ENCODE data around the gene HPS4.

Gene HPS4

DNA sequence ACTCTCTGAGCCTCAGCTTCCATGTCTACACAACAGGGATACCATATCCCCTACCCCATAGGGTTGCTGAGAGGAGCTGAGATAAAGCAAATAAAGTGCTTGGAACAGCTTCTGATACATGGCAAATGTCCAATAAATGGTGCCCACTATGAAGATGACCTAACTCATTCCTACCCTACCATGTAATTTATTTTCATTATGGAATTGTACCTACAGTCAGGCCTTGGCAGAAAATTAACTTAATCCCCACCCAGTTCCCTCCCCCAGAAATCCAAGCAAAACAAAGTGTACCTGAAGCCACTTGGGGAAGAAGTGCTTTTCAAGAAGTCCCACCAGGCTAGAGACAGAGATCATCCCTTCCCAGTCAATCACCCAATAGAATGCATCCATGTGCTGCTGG lies 10.9 kb upstream of the HPS4 start:
- DNase-seq = no peak

DNA sequence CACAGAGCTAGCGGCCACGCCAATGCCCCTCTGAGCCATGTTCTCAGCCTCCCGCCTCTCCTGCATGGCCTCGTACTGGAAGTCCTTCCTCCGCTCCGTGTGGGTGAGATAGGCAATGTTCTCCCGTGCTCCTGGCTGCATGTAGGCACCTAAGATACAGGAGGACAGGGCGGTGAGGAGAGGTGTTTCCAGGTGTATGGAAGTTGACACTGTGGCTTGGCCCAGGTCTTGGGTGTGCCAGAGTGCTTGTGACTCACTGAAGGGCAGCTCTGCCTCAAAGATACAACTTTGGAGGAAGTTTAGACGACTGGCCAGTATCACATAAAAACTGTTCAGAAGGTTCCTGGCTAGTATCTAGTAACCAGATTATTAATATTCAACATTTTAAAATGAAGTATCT lies 8.6 kb upstream of the HPS4 start:
- DNase-seq = no peak

DNA sequence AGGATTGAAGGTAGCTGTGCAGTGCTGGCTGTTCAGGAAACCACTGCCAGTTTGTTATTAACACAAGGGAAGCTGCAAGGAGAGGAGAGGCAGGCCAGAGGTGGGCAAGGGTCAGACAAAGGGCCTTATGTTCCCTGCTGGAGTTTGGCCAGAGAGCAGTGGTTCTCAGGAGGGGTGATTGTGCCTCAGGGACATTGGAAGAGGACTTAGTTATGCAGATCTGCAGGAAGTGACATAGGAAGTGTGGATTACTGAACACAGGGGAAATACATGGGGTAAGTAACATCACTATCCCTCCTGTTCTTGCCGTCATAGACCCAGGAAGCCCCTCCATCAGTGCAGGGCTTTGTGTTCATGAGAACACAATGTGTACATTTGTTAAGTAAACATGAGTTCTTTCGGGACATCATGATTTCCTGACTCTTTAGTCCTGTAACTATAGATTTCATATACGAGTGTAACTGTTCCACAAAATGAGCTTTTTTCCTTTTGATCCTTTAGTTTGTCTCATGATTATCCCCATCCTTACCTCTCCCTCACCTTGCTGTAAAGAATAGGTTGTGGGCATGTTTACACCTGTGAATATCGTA lies 6.0 kb upstream of the HPS4 start:
- no peak for DNase-seq

DNA sequence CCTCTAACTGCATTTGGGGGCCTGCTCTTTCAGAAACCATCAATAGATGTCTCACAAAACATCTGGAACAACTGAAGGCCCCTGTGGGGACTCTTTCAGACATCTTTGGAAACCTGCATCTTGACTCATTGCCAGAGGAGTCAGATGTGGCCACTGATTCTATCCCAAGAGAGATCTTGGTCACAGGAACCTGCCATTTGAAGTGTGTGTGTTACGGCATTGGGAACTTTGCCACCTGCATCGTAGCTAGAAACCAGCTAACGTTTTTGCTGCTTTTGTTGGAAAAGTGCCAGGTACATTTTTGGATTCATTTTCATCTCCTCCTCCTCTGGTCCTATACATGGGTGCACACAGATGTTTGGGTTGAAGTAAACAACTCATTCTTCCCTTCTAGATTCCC lies 4.4 kb upstream of the HPS4 start:
- DNase-seq = no peak

DNA sequence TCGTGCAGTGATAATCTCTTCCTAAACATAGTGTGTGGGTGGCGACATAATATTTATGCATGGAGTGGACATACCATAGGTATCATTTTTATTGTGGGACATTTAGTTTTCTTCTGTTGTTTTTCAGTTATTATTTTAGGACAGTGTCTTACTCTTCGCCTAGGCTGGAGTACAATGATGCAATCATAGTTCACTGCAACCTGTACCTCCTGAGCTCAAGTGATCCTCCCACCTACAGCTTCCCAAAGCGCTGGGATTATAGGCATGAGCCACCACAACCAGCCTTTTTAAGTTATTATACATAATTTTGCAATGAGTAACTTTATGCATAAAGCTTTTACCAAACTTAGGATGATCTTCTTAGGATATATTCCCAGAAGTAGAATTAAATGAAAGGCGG lies 2.8 kb upstream of the HPS4 start:
- no peak for DNase-seq

DNA sequence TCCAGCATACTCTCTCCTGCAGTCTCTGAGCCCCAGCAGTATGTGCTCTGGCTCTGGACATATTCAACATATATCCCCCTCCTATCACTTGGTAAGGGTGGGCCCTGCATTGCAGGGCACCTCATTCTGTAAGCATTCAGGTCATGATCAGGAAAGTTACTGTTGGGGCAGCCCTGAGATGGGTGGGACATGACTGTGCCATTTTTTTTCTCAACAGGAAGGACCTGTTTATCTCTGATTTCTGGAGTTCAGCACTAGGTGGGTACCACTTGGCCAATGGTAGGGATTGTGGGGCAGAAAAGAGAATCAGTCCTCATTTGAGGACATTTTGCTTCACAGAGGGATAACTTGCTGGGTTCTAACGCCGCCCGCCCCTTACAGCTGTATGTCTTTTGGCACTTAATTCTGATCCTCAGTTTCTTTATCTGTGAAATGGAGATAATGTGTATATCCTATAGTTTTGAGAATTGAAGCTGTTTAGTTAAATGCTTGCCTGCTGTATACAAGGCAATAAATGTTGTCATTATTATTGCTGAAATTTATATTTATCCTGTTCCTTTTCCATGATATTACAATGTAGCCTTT lies 2.3 kb upstream of the HPS4 start:
- no peak for DNase-seq

DNA sequence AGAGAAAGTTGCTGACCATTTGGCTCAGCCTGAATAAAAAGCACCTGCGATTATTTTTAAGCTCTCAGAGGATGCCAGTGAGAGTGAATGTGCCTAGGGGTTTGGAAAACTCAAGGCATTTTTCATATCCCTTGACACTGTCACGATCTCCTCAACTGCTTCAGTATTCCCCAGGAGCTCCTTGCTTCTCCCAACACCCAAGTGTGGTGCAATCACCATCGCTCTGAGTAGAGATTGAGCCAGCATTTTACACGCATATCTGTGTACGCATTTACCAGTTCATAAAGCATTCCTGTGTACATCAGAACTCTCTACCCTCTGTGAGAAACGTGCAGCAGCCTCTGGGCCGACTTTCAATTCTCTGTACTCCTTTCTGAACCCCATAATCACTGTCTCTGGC lies 1.4 kb upstream of the HPS4 start:
- DNase-seq = no peak

DNA sequence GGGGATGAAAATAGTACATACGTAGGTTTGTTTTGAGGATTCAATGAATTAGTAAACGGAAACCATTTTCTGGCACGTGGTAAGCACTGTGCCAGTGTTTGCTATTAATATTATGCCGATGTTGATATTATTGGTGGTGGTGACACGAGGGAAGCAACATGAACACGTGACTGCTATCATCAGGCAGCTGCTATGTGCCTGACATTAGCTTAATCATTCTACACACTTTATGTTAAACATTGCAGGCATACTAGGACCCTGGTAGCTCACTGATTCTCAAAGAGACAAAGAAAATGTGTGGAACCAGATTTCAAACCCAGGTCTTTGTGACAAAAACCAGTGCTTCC lies 750 bp upstream of the HPS4 start:
- no peak for DNase-seq

DNA sequence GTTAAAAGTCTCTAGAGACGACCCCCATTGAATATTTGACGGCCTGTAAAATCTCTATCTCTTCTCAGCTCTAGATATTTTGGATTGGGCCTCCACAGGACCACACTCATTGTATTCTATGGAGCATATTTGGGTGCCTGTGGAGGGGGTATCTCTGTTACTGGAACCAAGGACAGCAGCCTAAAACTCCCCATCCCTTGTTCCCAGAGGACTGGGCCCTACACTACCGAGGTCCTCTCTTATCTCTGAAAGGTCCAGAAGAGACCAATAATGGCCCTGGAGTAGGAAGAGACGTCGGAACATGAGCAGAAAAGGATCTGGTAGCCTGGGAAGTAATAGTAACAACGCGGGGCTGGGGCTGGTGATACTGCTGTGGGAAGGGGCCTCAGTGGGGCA lies 542 bp downstream of the HPS4 start:
- DNase-seq = no peak

DNA sequence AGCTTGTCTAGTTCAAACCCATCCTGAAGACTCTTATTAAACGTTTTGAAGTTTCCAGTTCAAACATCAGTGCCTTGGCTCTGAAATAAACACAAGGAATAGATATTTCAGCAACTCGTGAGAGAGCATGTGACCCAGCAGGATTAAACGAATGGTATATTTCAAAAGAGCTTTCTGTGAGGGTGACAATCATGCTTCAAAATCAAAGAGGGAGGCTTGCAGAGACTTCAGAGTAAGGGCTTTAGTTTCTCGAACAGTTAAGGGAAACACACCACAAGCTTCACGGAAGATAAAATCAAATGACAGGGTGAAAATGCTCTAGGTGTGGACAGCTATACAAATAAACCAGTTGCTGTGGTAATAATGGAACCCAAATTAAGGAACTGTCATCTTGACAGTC lies 1.4 kb downstream of the HPS4 start:
- no peak for DNase-seq

DNA sequence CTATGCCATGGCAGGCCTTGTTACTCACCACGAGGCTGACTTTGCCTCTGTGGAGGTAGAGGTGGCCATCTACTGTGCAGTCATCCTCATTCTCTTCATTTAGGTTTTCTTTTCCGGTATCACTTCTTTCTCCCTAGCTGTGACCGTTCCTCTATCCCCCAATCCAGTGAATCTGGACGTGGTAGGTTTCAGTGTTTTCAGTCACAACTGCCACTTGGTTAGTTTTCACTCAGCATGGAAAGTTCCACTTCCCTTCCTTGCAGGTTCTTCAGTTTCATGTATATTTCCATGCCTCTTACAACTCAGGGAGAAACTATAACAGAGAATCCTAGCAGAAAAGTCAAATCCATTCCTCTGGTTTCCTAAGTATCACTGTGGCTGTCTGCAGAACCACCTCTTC lies 1.9 kb downstream of the HPS4 start:
- no peak for DNase-seq

DNA sequence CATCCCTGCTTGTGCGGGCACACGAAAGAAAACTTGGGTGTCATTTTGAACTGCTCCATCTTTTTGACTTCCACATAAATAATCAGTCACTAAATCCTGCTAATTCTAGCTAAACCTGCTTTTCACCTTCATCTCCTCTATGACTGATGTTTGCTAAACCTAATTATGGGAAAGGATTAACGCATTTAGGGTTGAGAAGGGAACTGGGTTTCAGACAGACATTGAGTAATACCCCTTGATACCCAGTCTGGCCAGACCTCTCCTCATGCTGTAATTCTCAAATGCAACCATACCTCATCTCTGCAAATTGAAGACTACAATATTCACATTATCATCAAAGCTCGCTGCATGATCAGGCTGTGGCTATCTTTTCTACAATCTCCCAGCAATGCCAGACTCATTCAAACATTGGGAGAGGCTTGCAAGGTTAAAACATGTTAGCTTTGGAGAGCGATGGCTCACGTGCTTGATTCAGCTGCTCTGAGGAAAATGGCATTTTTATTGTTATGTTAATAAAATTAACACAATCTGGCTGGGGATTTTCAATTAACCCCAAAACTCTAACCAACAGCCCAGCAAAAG lies 2.4 kb downstream of the HPS4 start:
- DNase-seq = no peak

DNA sequence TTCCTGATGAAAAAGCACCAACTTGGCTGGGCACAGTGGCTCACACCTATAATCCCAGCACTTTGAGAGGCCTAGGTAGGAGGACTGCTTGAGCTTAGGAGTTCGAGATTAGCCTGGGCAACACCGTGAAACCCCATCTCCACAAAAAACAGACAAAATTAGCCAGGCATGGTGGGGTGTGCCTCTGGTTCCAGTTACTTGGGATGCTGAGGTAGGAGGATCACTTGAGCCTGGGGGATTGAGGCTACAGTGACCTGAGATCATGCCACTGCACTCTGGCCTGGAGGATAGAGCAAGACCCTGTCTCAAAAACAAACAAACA lies 3.0 kb downstream of the HPS4 start:
- no peak for DNase-seq

DNA sequence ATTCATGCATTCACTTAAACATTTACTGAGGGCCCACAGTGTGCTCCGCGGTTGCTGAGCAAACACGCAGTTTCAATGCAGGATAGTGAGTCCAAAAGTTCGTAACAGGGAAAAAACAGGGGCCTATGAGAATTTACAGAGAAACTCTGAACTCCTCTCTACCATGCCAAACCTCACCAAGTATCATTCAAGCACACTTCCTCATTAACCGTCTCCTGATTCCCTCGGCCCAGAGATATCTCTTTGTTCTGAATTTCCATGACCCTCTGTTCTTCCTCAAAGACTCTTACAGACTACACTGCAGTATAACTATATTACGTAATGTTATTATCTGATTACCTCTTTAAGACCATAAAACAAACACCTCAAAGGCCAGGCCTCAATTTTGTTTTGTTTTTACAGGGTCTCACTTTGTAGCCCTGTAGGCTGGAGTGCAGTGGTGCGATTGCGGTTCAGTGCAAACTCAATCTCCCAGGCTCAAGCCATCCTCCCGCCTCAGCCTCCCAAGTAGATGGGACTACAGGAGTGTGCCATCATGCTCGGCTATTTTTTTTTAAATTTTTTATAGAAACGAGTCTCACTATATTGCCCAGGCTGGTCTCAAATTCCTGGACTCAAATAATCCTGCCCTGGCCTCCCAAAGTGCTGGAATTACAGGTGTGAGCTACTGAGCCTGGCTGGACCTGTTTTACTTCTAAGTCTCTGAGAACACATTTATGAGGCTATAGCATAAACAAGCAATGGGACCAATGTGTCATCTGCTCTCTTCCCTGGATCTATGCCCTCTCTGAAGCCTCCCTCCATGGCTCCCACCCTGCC lies 3.6 kb downstream of the HPS4 start:
- DNase-seq = no peak

DNA sequence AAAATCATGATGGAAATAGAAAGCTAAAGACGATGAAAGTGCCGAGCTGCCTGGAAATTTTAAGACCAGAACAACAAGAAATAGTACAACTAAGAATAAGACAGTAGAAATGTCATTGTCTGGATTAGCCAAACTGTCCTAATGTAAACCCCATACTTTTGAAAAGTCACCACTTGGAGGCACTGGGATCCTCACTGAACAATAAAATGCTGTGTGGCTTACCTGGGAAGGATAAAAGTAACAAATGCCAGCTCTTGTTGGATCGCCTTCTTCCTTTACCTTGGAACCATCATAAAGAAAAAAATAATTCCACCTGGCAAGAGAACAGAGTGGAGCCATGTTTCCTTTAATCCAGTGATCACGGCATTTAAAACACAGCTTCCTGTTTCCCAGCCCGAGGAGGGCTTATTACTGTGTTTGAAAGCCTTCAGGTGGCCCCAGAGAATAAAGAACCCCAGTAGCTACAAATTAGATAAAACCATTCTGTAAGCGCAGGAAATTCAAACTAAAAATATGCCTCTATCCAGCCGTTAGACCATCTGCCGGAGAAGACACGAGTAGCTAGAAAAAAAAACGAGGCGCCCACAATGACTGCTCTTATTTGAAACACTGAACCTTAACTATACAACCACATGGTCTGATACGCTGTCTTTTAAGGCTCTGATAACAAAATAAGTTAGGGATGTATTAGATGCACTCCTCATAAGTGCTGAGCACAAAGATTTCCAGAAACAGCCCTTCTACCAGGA lies 4.4 kb downstream of the HPS4 start:
- peak; percentile 53 for DNase-seq

DNA sequence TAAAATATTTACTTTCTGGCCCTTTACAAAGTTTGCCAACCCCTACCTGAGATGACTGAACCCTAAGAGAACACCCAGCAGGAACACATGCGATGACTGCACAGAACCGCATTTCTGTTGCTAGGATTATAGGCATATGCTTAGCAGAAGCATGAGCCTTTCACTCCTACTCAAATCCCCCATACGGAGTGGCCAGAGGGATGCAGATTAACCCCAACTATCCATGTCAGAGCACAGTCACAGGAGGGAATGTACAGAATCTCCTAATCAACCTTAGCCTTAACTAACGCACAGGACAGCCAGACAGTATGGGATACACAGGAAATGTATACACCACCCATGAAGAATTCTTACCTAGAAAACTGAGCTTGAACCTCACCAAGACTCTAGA lies 6.2 kb downstream of the HPS4 start:
- DNase-seq = no peak

DNA sequence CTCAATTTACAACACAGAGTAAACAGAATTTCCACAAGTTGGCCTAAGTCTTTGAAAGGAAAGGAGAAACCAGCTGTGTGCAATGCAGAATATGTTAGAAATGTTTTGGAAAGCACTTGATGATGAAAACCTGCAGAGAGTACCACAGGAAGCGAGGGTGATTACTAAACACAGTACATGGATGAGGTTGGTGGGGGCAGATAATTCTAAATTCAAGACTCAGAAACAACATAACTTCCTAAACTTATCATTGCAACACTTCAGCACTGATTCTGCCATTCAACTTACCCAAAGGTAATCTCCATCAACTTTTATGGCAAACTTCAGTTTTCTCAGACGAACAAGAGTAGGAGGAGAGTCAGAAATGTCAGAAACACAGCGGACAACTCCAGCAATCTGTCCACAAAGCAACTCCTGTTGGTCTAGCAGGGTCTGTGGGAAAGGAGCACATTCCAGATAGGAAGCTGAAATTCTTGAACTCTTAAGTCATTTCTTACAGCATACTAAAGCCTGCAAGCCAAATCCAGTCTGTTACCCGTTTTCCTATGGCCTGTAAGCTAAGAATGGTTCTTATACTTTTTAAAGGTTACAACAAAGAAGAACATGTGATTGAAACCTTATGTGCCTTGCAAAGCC lies 6.8 kb downstream of the HPS4 start:
- no peak for DNase-seq

DNA sequence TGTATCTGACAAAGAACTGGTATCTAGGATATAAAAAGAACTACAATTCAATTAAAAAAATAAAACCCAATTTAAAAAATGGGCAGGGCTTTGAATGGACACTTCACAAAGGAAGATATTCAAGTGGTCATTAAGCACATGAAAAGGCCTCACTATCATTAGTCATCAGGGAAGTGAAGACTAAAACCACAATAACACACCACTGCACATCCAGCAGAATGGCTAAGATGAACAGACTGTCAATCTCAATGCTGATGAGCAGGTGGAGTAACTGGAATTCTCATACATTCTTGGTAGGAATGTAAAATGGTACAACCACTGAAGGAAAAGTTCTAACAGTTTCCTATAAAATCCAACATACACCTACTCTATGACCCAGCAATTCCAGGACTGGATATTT lies 8.9 kb downstream of the HPS4 start:
- no peak for DNase-seq

DNA sequence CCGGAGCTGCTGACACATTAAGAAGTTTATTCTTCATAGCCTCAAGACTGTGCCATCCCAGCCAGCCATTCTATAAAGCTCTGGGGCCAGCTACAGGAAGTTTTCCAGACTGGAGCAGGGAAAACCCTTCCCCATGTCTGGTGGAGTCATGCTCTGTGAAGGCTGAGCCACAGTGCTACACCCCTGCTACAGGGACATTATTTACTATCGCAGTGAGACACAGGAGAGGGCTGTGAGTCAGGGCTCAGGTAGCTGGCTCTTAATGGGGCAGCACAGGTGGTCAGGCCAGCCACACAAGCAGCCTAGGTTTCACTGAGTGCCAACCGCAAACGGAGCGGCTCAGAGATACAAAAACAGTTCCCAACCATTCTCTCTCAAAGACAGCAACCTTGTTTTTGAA lies 12.1 kb downstream of the HPS4 start:
- DNase-seq = no peak

DNA sequence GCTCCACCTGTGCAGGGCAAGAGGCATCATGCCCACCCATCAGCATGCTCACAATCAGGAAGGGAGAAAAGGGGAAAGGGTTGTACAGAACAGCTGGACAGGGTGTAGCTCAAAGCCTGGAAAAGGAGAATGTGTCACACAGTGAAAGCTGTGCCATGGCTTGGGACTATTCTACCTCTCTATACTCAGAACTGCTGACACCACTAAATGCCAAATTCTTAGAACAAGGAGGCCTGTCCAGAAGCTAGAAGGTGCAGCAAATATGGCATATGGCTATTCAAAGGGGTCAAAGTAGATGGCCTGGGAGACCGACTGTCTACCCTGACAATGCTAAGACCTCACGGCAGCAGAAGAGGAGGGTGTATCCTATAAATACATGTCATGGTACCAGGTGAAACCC lies 12.8 kb downstream of the HPS4 start:
- no peak for DNase-seq

DNA sequence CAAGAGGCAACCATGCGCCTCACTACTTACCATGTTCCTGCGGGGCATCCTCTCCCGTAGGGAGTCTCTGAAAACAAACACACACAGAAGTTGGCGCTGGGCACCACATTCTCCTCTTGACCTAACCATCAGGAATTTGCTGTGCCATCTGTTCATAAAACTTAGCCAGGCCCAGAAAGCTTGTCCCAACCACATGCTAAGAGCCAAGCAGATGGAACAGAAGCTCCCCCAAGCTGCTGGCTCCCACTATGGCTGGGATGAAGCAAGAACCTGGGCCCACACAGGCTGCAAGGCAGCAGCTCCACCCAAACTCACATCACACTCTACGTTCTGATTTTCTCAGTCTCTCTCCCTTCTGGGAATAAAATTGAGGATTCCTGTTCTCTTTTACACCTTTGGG lies 17.4 kb downstream of the HPS4 start:
- DNase-seq = peak; percentile 89

DNA sequence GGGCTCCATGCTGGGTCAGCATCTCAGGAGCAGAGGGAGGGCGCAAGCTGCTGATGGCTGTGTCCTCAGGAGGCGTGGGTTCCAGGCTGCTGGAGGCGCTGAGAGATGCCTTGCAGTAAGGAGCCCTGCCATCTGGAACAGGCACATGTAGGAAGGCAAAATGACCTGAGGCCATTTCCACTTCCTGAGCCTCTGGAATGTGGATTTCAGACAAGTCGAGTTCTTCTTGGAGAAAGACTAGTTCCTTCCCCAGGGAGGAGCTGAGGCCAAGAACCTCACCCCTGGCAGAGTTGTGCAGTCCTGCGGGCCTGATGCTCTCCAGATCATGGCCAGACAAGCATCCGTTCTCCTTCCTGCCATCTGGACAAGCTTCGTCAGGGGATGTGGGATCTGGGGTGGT lies 19.3 kb downstream of the HPS4 start:
- no peak for DNase-seq

DNA sequence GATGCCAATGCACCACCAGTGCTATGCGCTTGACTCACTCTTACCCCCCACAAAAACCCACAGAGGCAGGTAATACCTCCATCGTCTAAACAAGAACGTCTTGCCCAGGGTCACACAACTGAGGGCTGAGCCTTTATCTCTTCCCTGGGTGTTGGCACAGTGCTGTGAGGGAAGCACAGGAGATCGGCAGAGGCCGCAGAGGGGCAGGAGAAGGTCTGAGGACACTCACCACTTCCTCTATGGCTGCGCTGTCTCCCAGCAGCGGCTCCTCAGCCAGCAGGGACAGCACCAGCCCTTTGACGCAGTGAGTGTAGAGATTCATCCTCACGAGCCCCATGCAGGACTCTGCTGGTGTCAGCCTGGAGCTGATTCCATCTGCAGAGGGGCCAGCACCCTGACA lies 19.9 kb downstream of the HPS4 start:
- DNase-seq = no peak
